DMS114 treated with DMSO at 0.1 percent for 48 hours (cell line): ENCODE results near the gene ZSCAN22.
"Not testable (repeated sequence)": the region's sequence is repeated elsewhere in the genome, so short reads cannot be mapped to it uniquely, and the experiment has no call there.

Source experiments
- DNase-seq: peaks from one replicate; lab custom pipeline; 2025; ENCODE audit not compliant: unreplicated experiment; lab: John Stamatoyannopoulos, UW

ZSCAN22 gene

GRCh38 chr19:58326914-58327726, at the start of gene ZSCAN22:
Gene ZSCAN22 (plus strand): TSS chr19:58326994. CDS start chr19:58334803, 7,809 bp downstream.
- peak; percentile 94 for DNase-seq

- DNase-seq: no peak
These were observed 49.6 kb upstream of the ZSCAN22 start for GRCh38 chr19:58277197-58277596.

DNA sequence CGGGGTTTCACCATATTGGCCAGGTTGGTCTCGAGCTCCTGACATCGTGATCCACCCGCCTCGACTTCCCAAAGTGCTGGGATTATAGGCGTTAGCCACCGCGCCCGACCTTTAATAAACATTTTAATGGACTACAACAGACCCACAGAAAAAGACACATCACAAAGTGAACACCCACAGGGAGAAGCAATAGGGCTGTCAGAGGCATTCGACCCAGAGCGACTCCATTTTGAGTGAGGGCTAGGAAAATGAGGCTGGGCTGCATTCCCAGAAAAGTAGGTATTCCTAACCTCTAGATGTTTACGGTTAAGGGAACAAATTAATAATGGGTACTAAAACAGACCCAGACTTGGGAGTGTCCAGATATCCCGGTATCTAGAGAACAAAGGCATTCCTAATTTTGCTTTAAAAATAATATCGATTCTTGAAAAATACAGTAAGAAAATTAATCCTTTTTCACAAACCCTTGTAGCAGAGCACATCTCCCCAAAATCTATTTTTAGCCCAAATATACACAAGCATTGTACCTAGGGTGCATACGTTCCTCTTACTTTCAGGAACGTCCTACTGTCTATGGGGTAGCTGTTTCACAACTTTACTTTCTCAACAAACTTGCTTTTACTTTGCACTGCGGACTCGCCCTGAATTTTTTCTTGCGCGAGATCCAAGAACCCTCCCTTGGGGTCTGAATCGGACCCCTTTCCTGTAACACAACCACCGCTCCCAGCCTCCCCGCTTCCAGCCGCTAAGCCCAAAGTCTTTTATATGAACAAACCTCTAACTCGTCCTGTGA, 48.9 kb upstream of the ZSCAN22 start:
- DNase-seq: no peak

DNA sequence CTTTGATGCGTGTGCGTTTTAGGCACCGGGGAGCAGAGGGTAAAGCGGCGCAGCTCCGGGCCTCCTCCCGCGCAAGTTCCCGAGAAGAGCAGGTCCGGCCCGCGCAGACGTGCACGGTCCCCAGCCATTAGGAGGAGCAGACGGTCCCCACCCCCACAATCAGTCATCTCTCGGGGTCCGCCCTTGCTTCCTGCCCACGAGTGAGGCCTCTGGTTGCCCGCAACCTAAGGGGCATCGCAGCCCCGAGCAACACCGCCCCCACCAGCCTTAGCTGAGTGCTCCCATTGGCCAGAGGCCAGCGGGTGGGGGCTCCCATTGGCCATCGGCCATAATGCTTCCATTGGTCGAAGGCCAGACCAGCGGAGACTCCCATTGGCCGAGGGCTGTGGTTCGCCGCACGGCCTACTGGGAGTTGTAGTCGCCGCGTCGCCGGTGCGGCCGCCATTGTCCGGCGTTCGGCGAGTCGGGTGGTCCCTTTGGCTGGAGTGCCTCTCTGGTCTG, 48.2 kb upstream of the ZSCAN22 start, which contains the start of gene ZNF8:
ZNF8 (plus strand) TSS at position 415 of the 501 bp plus-strand sequence. CDS start 127 bp downstream, outside the sequence.
- peak; percentile 95 for DNase-seq

GRCh38 chr19:58279042-58279924, 47.5 kb upstream of the ZSCAN22 start:
- DNase-seq: peak; percentile 53

DNA sequence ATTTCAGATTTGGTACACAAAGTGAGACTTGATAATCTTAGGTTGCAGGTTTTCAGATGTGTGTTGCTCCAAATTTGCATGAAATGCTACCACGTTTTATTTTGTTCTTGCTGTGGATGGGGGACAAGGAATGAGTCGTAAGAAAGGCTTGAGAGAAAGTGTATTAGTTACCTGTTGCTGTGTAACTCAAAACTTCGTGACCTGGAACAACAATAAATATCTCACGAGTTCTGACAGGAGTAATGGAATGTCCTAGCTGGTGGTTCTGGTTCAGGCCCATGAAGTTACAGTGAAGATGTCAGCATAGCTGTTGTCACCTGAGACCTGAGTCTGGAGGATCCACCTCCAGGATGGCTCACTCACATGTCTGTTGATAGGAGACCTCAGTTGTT, 46.9 kb upstream of the ZSCAN22 start:
- no peak for DNase-seq

GRCh38 chr19:58284199-58284598, 42.6 kb upstream of the ZSCAN22 start:
- no peak for DNase-seq

DNA sequence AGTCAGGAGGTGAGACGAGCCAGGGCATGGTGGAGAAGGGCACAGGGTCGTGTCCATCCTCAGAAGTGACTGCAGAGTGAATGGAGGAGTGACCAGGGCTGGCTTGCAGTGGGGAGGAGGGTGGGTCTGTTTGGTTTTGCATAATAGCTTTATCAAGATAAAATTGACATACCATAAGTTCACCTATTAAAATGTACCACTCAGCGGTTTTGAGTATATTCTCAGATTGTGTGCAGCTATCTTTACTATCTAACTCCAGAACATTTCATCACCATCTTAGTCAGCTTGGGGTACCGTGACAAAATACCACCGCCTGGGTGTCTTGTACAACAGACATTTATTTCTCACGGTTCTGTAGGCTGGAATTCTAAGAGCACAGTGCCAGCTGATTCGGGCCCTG, 34.9 kb upstream of the ZSCAN22 start:
- no peak for DNase-seq

- DNase-seq: no peak
These were observed 31.9 kb upstream of the ZSCAN22 start for GRCh38 chr19:58294743-58295374.

DNA sequence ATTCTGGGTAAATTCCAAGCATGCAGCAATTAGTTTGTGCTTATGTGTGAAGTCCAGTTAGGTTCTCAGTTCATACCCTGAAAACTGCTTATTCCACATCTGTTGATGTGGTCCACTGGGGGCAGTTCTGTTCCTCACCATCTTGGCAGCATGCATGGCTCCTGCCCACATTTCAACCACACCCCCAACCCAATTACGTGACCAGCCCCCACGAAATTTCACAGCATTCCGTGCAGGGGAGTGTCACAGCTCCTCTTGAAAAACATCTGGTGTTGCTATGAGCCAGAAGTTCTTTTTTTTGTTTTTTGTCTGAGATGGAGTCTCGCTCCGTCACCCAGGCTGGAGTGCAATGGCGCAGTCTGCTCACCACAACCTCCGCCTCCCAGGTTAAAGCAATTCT, 30.7 kb upstream of the ZSCAN22 start:
- DNase-seq: no peak

- no peak for DNase-seq
These were observed 26.2 kb upstream of the ZSCAN22 start for GRCh38 chr19:58300620-58301019.

DNA sequence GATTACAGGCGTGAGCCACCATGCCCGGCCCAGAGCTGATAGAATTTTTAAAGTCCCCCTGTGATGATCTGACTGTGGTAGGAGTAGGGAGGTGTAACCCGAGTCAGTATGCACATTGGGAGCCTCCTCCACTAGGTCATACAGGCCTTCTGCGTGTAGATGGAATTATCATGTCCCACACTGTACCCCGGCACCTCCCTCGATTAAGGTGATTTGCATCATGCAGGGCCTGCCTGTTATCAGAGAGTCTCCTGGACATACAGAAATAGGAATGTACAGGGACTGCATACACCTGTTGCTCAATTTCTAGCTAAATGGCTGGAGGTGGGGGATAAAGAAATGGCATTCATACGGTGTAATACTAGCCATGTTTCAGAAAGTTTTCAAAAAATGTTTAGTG, 22.5 kb upstream of the ZSCAN22 start:
- no peak for DNase-seq

DNA sequence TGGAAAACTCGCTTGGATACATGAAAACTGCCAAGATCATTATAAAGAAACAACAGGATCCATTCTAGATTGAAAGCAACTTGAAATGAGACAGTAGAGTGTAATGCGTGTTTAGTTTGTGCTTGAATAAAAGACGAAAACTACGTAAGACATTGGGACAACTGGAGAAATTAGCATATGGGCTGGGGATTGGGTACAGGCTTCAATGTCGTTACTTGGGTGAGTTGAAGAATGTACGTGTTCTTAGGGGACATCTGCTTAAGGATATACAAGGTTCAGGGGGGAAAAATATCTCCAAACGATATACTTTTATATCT, 22.1 kb upstream of the ZSCAN22 start:
- DNase-seq: peak; percentile 78

- DNase-seq: peak; percentile 97
These were observed 21.5 kb upstream of the ZSCAN22 start, which contains the start of gene ERVK3-1 for GRCh38 chr19:58305065-58305931. Gene ERVK3-1 (plus strand): TSS chr19:58305377. CDS start chr19:58312169, 6,792 bp downstream.

- DNase-seq: no peak
These were observed 20.9 kb upstream of the ZSCAN22 start for GRCh38 chr19:58305932-58306323.

GRCh38 chr19:58307736-58308135, 19.1 kb upstream of the ZSCAN22 start:
- no peak for DNase-seq

DNA sequence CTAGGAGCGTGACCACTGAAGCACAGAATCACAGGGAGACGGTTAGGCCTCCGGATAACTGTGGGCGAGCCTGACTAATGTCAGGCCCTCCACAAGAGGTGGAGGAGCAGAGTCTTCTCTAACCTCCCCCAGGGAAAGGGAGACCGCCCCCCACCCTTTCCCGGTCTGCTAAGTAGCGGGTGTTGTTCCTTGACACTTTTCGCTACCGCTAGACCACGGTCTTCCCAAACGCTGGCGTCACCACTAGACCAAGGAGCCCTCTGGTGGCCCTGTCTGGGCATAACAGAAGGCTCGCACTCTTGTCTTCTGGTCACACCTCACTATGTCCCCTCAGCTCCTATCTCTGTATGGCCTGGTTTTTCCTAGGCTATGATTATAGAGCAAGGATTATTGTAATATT, 16.1 kb upstream of the ZSCAN22 start:
- DNase-seq: not testable (repeated sequence)

- DNase-seq: no peak
These were observed 15.4 kb upstream of the ZSCAN22 start for GRCh38 chr19:58311345-58311865.

DNA sequence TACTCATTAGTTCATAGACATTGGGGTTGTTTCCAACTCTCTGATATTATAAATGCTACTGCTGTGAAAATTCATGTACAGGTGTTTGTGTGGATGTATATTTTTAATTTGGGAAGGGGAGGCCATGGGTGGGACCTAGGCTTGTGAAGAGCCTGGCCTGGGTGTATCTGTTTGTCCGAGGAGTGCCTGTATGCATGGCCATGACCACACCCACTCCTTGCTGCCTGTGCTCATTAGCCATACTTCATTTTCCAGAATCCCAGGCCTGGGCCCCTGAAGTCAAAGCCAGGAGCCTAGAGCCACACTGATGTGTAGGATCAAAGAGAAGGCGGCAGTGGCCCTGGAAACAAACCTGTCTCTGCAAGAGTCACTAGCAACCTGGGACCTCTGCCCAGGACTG, 11.2 kb upstream of the ZSCAN22 start:
- no peak for DNase-seq
